NK-92 treated with Interleukin-12 subunit alpha and Interleukin-12 subunit beta, amount 100 ng/mL, for 24 hours (cell line): ENCODE measurements around the gene OPRL1.

Experiments used
- DNase-seq: peaks from one replicate; lab custom pipeline; 2025; lab: John Stamatoyannopoulos, UW

The OPRL1 gene

DNA sequence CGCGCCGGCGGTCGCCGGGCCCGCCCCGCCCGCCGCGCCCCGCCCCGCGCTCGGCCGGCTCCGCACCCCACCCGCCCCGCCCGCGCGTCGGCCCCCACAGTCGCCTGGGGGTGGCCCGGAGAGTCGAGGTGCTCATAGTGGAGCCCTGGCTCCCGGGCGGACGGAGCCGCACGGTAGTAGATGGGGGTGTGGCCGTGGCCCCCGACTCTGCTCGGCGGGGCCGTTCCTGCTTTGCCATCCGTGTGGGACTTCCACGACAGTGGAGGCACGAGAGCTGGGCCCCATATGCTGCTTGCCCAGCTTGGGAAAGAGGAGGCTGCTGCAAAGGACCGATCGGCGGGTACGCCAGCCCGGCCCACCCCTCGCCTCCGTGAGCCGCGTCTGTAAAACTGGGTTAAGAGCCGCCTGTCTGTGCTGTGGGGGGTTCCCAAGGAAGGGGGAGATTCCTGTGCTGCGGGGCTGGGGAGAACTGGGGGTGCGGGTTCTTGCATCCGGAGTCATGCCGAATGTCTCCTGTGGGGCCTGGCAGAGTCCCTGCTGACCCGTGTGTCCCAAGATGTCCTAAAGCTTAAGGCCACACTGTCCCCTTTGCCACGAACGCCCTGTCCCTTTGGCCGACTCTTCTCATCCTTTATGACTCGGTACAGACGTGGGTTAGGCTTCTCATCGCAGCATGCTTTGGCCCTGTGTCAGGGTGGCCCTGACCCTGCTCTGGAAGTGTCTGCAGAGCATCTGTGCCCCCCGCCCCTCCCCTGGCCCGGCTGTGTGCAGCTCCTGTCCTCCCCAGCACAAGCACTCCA is at the start of gene OPRL1:
TSS of gene OPRL1 (plus strand) at position 70 of the 800 bp plus-strand sequence. CDS start 12,639 bp downstream, outside the sequence.
- no peak for DNase-seq

DNA sequence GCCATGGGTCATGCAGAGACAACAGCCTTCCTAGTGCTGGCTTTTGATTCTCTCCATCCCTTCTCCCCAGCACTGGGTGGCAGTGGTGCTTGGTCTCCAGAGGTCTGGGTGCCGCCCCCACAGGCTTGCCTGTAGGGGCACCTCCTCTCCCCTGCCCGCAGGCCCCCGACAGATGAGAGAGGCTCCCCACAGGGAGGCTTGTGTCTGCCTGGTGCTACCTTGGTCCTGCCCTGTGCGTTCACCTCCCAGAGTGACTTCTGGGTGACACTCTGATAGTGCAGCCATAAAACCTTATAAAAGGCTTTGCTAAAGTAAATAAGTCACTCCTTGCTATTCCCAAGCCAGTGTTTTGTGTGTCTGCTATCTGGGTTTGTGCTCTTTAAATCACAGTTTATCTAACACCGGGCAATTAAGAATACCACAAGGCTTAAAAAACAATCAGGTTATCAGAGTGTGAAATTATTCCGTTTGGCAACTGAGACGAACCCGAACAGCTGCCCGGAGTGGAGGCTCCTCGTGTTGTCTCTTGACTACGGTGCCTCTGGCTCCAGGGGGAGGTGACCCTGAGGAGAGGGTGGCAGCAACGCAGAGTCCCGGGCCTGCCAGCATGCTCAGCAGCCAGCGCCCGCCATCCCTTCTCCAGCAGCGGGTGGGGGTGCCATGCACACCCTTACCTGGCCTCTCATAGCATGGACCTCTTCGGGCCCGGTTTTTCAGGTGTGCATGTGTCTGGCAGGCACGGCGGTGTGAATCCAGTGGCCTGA is 49.3 kb upstream of the OPRL1 start:
- DNase-seq, result no peak

DNA sequence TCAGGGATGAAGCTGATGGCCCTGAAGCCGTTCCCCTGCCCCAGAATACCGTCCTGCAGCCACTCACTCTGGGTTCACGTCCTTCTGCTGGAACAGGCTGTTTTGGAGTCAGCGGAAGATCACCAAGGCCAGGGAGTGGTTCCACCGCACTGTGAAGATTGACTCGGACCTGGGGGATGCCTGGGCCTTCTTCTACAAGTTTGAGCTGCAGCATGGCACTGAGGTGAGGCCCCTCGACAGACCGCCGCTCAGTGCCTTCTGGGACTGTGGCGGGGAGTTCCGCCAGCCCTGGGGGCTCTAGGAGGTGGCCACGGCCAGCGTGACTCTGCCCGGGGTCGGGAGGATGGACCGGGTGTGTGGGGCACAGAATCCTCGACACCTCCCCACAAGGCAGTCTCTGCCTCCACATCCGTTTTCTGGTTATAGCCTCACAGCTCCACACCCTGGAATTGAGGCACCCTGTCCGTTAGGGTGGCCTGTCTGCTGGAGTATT is 48.0 kb upstream of the OPRL1 start:
- DNase-seq, result no peak

- DNase-seq, result no peak
Measured at GRCh38 chr20:64032706-64033624, 46.9 kb upstream of the OPRL1 start.

DNA sequence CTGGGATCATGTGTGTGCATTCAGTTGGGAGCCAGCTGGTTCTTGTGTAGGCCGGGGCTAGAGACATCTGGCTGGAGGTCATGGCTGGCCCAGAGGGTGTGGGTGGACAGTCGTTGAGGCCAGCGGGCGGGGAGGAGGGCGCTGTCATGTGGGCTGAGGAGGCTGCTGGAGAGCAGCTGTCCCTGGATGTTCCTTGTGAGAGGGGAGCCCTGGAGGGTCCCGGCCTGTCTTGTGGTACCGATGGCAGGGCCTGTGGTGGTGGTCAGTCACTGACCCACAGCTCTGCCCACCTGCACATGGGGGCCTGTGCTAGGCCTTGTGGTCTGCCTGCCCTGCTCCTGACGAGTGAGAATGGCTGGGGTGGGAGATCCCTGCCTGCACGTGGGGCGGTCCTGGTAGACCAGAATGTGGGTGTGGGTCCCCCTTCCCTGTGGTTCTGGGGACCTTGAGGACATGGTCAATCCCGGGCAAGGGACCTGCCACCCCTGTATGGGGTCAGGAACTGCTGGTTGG is 45.8 kb upstream of the OPRL1 start:
- no peak for DNase-seq

GRCh38 chr20:64035066-64035932 is 44.6 kb upstream of the OPRL1 start:
- DNase-seq, result no peak

GRCh38 chr20:64035933-64036345 is 43.9 kb upstream of the OPRL1 start, which contains the start of gene C20orf204:
C20orf204 (plus strand) TSS chr20:64036182; CDS start chr20:64036324, 142 bp downstream.
- DNase-seq, result no peak

DNA sequence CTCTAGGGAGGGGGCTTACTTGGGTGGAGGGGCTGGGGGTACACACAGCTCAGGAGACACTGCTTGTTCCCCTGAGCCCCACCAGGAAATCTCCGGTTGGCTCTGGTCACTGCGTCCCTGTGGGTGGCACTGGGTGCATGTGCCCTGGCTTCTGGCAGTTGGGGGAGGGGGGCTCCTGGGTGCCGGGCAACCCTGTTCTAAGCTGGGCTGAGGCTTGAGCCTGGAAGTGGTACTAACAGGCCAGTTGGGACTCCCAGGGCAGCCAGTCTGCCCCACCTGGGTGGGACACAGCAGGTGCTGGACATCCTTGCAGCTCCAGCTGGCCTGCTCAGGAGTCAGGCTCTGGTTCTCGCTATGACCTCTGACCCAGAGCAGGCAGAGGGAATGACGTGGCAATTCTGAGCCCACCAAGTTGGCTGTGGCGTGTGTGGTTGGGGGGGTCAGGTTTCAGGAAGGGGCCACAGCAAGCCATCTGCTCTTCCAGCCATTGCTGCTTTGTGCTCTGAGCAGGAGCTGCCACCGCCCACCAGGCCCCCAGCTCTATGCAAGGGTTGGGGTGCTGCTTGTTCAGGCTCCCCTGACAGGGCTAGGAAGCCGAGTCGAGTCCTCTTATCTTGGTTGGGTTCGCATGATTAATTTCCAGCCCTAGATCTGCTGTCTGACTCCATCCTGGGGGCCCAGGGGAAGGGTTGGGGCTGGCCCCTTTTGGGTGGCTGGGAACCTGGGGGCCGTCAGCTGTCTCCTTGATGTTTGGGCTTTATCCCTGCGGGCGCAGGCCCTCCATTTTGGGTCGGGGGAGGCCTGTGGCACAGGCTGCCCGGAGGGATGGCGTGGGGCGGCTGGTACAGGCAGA is 43.3 kb upstream of the OPRL1 start:
- DNase-seq, result no peak

DNA sequence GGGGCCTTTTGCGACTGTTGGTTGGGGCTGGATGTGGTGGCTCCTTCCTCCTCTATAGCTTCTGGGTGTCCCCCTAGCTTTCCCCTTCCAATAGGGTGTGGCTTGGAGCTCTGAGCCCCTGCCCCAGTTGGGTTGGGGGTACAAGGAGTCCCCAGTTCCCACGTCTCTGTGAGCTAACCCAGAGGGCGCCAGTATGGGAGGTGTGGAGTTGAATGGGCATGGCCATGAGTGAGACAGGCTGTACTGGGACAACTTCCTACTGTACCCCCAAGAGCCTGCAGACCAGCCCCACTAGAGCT is 42.7 kb upstream of the OPRL1 start:
- no peak for DNase-seq

- DNase-seq, result no peak
Measured at GRCh38 chr20:64037498-64038213, 42.2 kb upstream of the OPRL1 start.

GRCh38 chr20:64038224-64038564 is 41.7 kb upstream of the OPRL1 start:
- DNase-seq, result no peak

GRCh38 chr20:64038565-64039292 is 41.2 kb upstream of the OPRL1 start:
- no peak for DNase-seq

- no peak for DNase-seq
Measured at GRCh38 chr20:64039293-64040160, 40.4 kb upstream of the OPRL1 start.

DNA sequence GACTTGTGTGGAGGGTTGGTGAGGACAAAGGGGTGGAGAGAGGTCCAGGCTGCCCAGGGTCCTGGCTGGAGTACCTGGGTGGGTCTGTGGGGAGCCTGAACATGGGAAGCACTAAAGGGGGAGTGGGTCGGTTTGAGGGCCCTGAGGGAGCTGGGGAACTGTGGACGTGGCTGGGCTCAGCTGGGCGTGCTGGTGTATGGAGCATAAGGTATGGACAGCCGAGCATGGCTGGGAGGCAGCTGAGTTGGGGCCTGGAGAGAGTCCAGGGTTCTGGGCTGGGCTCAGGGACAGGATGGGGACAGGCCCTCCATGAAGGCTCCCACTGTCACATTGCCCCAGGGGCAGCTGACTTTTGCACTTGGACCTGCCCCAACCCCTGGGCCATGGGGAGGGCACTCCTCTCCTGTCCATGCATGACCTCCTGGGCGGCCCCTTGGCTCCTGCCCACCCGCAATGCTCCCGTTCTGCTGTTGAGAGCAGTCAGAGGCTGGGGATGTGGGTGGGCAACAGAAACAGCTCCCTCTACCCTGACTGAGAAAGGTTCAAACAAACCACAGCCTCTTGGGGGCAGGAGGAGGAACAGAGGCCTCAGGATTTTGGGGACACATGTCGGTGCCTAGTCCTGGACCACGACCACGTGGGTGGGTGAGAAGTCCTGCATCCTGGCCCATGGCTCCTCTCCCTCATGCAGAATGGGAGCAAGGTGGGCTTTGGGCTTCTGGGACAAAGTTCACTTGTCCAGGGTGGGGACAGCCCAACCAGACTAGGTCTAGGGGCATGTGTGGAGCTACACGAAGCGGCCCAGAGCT is 39.4 kb upstream of the OPRL1 start:
- DNase-seq, result no peak

DNA sequence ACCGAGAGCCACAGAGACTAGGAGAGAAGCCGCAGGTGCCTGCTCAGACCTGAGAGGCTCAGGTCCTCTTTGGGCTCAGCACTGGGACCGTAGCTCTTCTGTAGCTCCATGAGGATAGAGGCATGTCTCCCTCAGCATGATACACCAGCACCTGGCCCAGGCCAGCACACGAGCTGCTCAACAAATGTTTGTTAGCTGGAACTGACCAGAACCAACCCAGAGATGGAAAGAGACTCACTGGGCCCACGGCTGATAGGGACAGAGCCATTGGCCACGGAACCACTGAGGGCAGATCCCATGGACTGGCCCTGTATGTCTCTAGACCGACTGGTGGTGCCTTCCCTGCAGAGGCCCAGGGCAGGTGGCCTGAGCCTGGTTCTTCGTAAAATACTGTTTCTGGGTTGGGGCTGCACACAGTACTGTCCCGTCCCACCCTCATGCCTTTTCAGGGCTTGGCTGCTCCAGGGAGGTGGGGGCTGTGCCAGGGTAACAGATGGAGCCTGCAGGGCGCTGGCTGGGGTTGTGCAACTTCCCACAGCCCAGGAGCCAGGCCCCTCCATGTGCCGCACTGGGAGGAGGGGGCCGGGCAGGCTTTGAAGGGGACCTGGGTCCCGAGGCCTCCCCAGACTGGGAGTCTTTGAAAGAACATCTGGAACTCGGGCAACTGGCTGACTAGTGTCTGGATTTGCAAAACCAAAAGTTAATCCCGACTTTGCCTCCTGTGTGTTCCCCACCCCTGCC is 38.7 kb upstream of the OPRL1 start:
- DNase-seq, result no peak

- DNase-seq, result no peak
Measured at GRCh38 chr20:64041781-64042053, 38.2 kb upstream of the OPRL1 start.
